Astrocyte of the cerebellum (primary cell): ENCODE measurements around the gene EPN3.

Experiments
- DNase-seq: peaks from one replicate; pipeline ENCODE4 v3.0.0-alpha.2; 2011; ENCODE audit warnings: low read depth
- H3K4me3 ChIP-seq: 2 replicates; pipeline ENCODE4 v1.5.1; 2011; ENCODE audit warnings: mild to moderate bottlenecking, low read depth, low read length, moderate library complexity
- in situ Hi-C: cut with HindIII; loops from 2 replicates; pipeline ENCODE4 v1.10.0; 2017; ENCODE audit warnings: low sequenced_read_pairs
- TF ChIP-seq, protein P1 (sequence below): IDR thresholded peaks from 2 replicates; pipeline ENCODE4 v1.5.1; 2012; ENCODE audit warnings: low read length, low read depth, moderate library complexity, mild to moderate bottlenecking; ENCODE audit errors: missing control alignments

EPN3 gene

DNA sequence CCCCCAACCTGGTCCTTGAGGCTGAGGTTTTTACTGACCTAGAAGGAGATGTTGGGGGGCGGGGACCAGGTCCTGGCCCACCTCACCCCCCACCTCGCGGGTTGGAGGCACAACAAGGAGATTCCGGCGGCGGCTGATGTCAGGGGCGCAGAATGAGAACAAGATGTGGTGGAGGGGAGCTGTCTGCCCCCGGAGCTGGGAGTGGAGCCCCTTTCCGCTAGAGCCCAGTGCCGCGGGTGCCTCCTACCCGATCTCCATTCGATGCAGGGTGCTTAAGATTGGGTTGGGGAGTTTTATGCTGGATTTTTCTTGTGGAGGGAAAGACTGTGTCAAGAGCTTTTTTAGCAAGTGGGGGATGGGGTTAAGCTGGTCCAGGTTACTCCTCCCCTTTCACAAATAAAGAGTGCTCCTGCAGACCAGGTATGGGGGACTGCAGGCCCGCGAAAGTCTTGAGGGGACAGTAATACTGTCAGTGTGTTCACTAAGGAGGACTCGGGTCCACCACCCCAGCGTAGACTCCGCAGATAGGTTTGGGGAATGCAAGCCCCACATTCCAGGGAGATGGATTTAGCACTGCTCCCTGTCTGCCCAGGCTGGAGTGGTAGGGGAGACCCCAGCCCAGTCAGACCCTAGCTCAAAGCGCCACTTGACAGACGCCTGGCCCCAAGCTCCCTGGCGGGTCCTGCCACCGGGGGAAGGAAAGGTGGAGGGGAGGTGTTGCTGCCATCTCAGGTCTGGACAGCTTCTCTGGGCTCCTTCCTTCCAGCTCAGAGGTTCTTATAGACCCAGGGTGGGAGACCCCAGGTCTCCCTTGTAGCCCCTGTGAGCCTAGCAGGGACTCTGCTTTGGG lies 29.9 kb downstream of the EPN3 start:
- no peak overlapping the region for H3K4me3 ChIP-seq
- TF ChIP-seq, protein P1, sequence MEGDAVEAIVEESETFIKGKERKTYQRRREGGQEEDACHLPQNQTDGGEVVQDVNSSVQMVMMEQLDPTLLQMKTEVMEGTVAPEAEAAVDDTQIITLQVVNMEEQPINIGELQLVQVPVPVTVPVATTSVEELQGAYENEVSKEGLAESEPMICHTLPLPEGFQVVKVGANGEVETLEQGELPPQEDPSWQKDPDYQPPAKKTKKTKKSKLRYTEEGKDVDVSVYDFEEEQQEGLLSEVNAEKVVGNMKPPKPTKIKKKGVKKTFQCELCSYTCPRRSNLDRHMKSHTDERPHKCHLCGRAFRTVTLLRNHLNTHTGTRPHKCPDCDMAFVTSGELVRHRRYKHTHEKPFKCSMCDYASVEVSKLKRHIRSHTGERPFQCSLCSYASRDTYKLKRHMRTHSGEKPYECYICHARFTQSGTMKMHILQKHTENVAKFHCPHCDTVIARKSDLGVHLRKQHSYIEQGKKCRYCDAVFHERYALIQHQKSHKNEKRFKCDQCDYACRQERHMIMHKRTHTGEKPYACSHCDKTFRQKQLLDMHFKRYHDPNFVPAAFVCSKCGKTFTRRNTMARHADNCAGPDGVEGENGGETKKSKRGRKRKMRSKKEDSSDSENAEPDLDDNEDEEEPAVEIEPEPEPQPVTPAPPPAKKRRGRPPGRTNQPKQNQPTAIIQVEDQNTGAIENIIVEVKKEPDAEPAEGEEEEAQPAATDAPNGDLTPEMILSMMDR = no peak
- DNase-seq = no peak
- in situ Hi-C loops = loop anchor here (5.0 kb wide), 1 partner anchor 65 kb away; no protein-coding TSS in a partner anchor

DNA sequence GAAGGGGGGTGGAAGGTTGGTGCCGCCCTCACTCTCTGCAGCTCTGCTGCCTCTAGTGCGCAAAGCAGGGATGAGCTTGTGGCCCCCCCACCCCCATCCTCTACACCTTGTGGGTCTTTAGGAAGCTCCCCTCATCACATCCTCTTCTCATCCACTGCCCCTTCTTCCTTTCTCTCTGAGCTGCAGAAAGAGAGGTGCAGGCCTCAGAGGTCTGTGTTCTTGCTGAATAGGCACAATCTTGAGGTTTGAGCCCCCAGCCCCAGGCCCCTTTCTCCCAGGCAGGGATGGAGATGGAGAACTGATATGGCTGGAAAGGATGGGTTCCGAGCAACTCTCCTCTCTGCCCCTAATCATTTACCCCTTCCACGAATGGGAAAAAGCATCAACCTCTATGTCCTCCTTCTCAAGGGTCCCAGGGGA lies 30.6 kb downstream of the EPN3 start:
- in situ Hi-C loops = loop anchor here (5.0 kb wide), 1 partner anchor 64 kb away; no protein-coding TSS in a partner anchor
- DNase-seq = no peak
- TF ChIP-seq, protein P1 = peak; percentile 7
- H3K4me3 ChIP-seq = no peak overlapping the region

DNA sequence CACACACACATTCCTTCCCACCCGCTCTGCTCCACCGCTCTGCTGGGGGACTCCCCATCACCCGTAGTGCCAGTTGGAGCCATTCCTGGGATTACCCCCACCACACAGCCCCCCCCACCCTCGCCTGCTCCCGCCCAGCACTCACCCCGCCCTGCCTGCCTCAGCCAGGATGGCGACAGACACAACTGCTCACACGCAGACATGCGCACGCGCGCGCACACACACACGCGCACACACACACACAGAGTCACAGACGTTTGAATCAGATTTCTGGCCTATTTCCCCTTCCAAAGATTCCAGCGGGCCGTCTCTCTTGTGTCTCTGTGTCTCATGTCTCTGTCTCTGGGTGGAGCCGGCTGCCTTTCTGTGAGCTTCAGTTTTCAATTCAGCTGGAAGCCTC lies 32.4 kb downstream of the EPN3 start:
- in situ Hi-C loops = loop anchor here (5.0 kb wide), 1 partner anchor 62 kb away; no protein-coding TSS in a partner anchor
- DNase-seq = no peak
- H3K4me3 ChIP-seq = no peak overlapping the region
- TF ChIP-seq, protein P1 = no peak

DNA sequence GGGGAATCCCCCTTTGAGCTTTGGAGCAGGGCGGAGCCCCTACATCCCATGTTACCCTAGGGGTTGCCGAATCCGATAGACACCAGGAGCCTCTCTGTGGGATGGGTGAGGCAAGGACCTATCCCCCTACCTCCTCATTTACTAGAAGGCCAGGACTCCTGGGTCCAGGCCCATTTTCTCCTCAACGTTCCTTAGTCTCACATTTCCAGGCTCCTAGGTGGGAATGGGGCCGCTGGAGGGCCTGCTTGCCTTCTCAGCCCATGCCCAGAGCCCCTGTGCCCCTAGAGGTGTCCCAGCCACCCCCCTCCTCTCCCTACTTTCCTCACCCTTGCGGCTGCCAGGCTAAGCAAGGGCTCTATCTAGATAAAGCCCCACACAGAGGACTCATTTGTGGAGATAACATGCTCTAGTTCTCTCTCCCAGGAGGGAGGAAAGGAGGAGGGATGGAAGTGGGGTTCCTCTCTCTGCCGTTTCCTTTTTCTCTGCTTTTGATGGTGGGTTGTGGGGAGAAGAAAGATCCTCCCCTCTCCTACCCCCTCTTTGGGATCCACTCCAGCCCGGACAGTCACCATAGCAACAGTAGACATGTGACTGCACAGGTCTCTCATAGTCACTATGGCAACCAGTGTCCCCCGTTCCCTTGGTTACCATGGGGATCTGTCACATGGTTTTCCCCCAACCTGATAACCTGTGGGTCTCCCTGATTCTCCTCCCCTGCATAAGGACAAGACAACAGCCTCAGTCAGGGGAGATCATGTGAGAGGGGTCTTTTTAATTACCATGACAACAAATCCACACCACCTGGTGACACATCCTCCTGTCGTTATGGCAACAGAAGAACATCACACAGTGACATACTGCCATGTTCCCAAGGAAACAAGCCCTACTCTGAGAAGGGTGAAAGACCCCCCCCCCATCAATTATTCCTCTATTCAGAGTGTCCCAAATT lies 33.1 kb downstream of the EPN3 start:
- TF ChIP-seq, protein P1 = no peak
- in situ Hi-C loops = no loop called here
- DNase-seq = no peak

DNA sequence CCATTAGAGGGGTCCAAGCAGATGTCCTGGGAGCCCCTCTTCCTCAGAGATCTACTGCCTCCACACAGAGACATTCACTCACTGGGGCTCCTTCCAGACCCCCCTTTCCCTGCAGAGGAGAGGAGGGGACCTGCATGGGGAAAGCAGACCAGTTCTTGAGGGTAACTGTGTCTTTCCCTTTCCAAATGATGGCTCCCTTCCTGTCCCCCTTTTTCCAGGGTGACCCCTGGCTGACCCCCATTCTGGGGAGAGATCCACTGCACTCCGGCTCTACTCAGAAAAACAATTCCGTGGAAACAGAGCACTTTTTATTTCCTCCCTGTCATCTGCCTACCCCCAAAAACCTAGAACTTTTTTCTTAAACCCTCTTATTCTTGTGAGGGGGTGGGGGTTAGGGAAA lies 34.4 kb downstream of the EPN3 start:
- in situ Hi-C loops = no loop called here
- TF ChIP-seq, protein P1 = no peak
- no peak overlapping the region for H3K4me3 ChIP-seq
- no peak for DNase-seq

More for the DNA sequence above, 33.1 kb downstream of the EPN3 start:
- no peak overlapping the region for H3K4me3 ChIP-seq

DNA sequence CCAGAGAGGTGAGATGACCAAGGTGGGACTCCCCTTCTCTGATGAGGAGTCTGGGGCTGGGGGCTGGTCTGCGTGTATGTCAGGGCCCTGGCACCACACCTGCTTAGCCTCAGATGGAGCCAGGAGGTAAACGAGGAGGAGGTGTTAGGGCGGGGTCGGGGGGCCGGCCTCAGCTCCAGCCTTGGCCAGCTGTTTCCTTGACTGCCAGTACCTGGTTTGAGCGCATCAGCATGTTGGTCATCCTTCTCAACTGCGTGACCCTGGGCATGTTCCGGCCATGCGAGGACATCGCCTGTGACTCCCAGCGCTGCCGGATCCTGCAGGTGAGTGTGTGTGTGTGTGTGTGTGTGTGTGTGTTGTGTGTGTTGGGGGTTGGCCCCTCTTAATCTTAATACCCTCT lies 36.1 kb downstream of the EPN3 start:
- no peak overlapping the region for H3K4me3 ChIP-seq
- DNase-seq = no peak
- TF ChIP-seq, protein P1 = no peak
- in situ Hi-C loops = no loop called here
